ENCODE results near the gene HERC2. TPM values are rescaled to one million over a fixed set of nuclear protein-coding genes. Genes with fewer than 3 reads are reported as not detected.

Gene HERC2
- polyA plus RNA-seq, 2 donors, result 19.4 to 28.2 TPM

DNA sequence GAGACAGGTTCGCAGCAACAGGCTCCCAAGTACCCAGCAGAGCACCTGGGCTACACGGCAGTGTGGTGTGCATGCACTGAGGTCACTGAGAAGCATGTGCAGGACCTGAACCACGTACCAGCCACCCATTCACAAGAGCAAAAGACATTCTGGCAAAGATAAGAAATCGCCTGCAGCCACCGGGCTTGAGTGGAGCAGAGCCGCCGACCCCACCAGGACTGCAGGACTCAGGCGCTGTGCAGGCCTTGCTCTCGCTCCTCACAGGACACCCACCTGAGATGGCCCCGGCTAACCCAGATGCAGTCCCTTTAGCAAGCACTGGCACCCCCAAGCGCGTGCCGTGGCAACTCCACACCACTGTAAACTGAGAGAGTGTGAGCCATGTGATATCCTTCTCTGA lies 190.6 kb downstream of the HERC2 start:
- Histone ChIP-seq H3K27ac (ENCODE audit: low read depth in 2 of 2, low read length in 1 of 2) (no peak overlapping the region), H3K36me3 (ENCODE audit: control insufficient read depth in 2 of 2, insufficient read depth in 2 of 2, low read length in 1 of 2) (peaks cover 20 to 36% of the 10 kb centered on the region in 2 donors), H3K9me3 (ENCODE audit: control insufficient read depth in 2 of 2, insufficient read depth in 1 of 2, low read depth in 1 of 2, low read length in 1 of 2) (no peaks in the 10 kb centered on the region), H3K4me1 (ENCODE audit: control insufficient read depth in 2 of 2, insufficient read depth in 2 of 2, low read length in 1 of 2) (no peaks in the 10 kb centered on the region), H3K27me3 (ENCODE audit: control insufficient read depth in 1 of 2, insufficient read depth in 2 of 2, low read length in 2 of 2) (no peaks in the 10 kb centered on the region), H3K4me3 (ENCODE audit: low read depth in 1 of 2, low read length in 2 of 2) (no peak overlapping the region)
- WGBS, 2 donors, result 96 to 97% methylated on average over 13 of the region's 13 CpGs

GRCh38 chr15:28130651-28131050 lies 191.3 kb downstream of the HERC2 start:
- Histone ChIP-seq H3K27ac (ENCODE audit: low read depth in 2 of 2, low read length in 1 of 2) (no peak overlapping the region), H3K4me3 (ENCODE audit: low read depth in 1 of 2, low read length in 2 of 2) (no peak overlapping the region), H3K36me3 (ENCODE audit: control insufficient read depth in 2 of 2, insufficient read depth in 2 of 2, low read length in 1 of 2) (peaks cover 20 to 36% of the 10 kb centered on the region in 2 donors), H3K27me3 (ENCODE audit: control insufficient read depth in 1 of 2, insufficient read depth in 2 of 2, low read length in 2 of 2) (no peaks in the 10 kb centered on the region), H3K4me1 (ENCODE audit: control insufficient read depth in 2 of 2, insufficient read depth in 2 of 2, low read length in 1 of 2) (no peaks in the 10 kb centered on the region), H3K9me3 (ENCODE audit: control insufficient read depth in 2 of 2, insufficient read depth in 1 of 2, low read depth in 1 of 2, low read length in 1 of 2) (no peaks in the 10 kb centered on the region)
- WGBS, 2 donors, result 94 to 96% methylated on average over 7 of the region's 7 CpGs

DNA sequence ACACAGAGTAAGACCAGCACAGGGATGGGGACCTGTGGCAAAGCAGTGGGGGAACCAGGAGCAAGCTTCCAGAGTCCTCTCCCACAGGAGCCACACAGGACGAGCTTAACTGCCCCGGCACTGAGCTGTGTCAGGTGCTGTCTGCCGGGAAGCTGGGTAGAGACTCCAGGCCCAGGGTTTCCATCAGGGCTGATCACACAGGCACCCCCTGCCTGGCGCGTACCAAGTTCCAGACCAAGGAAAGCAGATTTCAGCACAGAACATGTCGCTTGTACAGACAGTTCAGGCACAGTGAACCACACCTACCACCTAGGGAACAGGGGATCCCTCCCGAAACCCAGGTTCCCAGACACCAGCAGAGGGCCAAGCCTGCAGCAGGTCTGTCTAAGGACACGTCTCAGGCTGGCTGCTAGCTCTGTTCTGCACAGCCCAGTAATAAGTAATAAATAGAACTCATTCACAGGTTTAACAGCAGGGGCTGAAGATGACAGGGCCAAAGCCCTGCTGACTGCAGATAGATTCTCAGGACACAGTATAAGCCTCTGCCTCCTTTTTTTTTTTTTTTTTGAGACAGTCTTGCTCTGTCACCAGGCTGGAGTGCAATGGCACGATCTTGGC lies 192.6 kb downstream of the HERC2 start:
- peaks cover 20 to 42% of the 10 kb centered on the region in 2 donors for H3K36me3 ChIP-seq (ENCODE audit: control insufficient read depth in 2 of 2, insufficient read depth in 2 of 2, low read length in 1 of 2)
- no peaks in the 10 kb centered on the region for H3K27me3 ChIP-seq (ENCODE audit: control insufficient read depth in 1 of 2, insufficient read depth in 2 of 2, low read length in 2 of 2)
- 97 to 98% methylated on average over 9 of the region's 9 CpGs for WGBS, 2 donors

GRCh38 chr15:28128031-28128430 lies 193.9 kb downstream of the HERC2 start:
- Histone ChIP-seq H3K27ac (ENCODE audit: low read depth in 2 of 2, low read length in 1 of 2) (no peak overlapping the region), H3K4me1 (ENCODE audit: control insufficient read depth in 2 of 2, insufficient read depth in 2 of 2, low read length in 1 of 2) (no peaks in the 10 kb centered on the region), H3K27me3 (ENCODE audit: control insufficient read depth in 1 of 2, insufficient read depth in 2 of 2, low read length in 2 of 2) (no peaks in the 10 kb centered on the region), H3K36me3 (ENCODE audit: control insufficient read depth in 2 of 2, insufficient read depth in 2 of 2, low read length in 1 of 2) (peaks cover 17 to 45% of the 10 kb centered on the region in 2 donors), H3K4me3 (ENCODE audit: low read depth in 1 of 2, low read length in 2 of 2) (no peak overlapping the region), H3K9me3 (ENCODE audit: control insufficient read depth in 2 of 2, insufficient read depth in 1 of 2, low read depth in 1 of 2, low read length in 1 of 2) (no peaks in the 10 kb centered on the region)
- 85 to 89% methylated on average over 11 of the region's 11 CpGs for WGBS, 2 donors

More for the DNA sequence above, 192.6 kb downstream of the HERC2 start:
- H3K4me3 ChIP-seq (ENCODE audit: low read depth in 1 of 2, low read length in 2 of 2), result no peak overlapping the region
- no peak overlapping the region for H3K27ac ChIP-seq (ENCODE audit: low read depth in 2 of 2, low read length in 1 of 2)
- H3K4me1 ChIP-seq (ENCODE audit: control insufficient read depth in 2 of 2, insufficient read depth in 2 of 2, low read length in 1 of 2), result no peaks in the 10 kb centered on the region
- H3K9me3 ChIP-seq (ENCODE audit: control insufficient read depth in 2 of 2, insufficient read depth in 1 of 2, low read depth in 1 of 2, low read length in 1 of 2), result no peaks in the 10 kb centered on the region

DNA sequence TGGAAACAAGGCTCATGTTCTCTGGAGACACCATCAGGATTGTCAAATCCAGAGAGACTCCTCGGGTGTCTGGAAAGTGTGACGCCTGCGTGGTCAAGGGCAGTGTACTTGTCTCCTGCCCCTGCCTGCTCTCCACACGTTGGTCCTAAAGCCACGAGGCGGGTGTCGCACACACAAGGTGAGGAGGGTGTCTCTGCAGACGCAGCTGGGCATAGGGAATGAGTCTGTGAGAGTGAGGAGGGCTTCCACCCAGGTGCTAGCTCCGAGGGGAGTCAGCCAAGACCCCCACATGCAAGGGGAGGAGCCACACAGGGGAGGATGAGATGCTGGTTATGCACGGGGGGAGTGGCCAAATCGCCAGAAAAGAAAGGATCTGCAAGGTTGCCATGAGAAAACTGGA lies 194.9 kb downstream of the HERC2 start:
- 80% methylated on average over 11 of the region's 11 CpGs for WGBS, 2 donors
- Histone ChIP-seq H3K27me3 (ENCODE audit: control insufficient read depth in 1 of 2, insufficient read depth in 2 of 2, low read length in 2 of 2) (no peaks in the 10 kb centered on the region), H3K4me1 (ENCODE audit: control insufficient read depth in 2 of 2, insufficient read depth in 2 of 2, low read length in 1 of 2) (peaks cover 2 to 7% of the 10 kb centered on the region in 2 donors), H3K4me3 (ENCODE audit: low read depth in 1 of 2, low read length in 2 of 2) (no peak overlapping the region), H3K36me3 (ENCODE audit: control insufficient read depth in 2 of 2, insufficient read depth in 2 of 2, low read length in 1 of 2) (peaks cover 13 to 45% of the 10 kb centered on the region in 2 donors), H3K27ac (ENCODE audit: low read depth in 2 of 2, low read length in 1 of 2) (no peak overlapping the region), H3K9me3 (ENCODE audit: control insufficient read depth in 2 of 2, insufficient read depth in 1 of 2, low read depth in 1 of 2, low read length in 1 of 2) (no peaks in the 10 kb centered on the region)

GRCh38 chr15:28125673-28126651 lies 196.0 kb downstream of the HERC2 start:
- Histone ChIP-seq H3K27ac (ENCODE audit: low read depth in 2 of 2, low read length in 1 of 2) (no peak overlapping the region), H3K4me1 (ENCODE audit: control insufficient read depth in 2 of 2, insufficient read depth in 2 of 2, low read length in 1 of 2) (peaks cover 2 to 9% of the 10 kb centered on the region in 2 donors), H3K4me3 (ENCODE audit: low read depth in 1 of 2, low read length in 2 of 2) (no peak overlapping the region), H3K27me3 (ENCODE audit: control insufficient read depth in 1 of 2, insufficient read depth in 2 of 2, low read length in 2 of 2) (no peaks in the 10 kb centered on the region), H3K9me3 (ENCODE audit: control insufficient read depth in 2 of 2, insufficient read depth in 1 of 2, low read depth in 1 of 2, low read length in 1 of 2) (no peaks in the 10 kb centered on the region), H3K36me3 (ENCODE audit: control insufficient read depth in 2 of 2, insufficient read depth in 2 of 2, low read length in 1 of 2) (peaks cover 13 to 42% of the 10 kb centered on the region in 2 donors)
- 67 to 70% methylated on average over 17 of the region's 17 CpGs for WGBS, 2 donors

GRCh38 chr15:28124841-28125240 lies 197.1 kb downstream of the HERC2 start:
- Histone ChIP-seq H3K4me3 (ENCODE audit: low read depth in 1 of 2, low read length in 2 of 2) (no peak overlapping the region), H3K9me3 (ENCODE audit: control insufficient read depth in 2 of 2, insufficient read depth in 1 of 2, low read depth in 1 of 2, low read length in 1 of 2) (no peaks in the 10 kb centered on the region), H3K27me3 (ENCODE audit: control insufficient read depth in 1 of 2, insufficient read depth in 2 of 2, low read length in 2 of 2) (no peaks in the 10 kb centered on the region), H3K4me1 (ENCODE audit: control insufficient read depth in 2 of 2, insufficient read depth in 2 of 2, low read length in 1 of 2) (peaks cover 2 to 9% of the 10 kb centered on the region in 2 donors), H3K36me3 (ENCODE audit: control insufficient read depth in 2 of 2, insufficient read depth in 2 of 2, low read length in 1 of 2) (peaks cover 17 to 42% of the 10 kb centered on the region in 2 donors), H3K27ac (ENCODE audit: low read depth in 2 of 2, low read length in 1 of 2) (no peak overlapping the region)
- 88 to 89% methylated on average over 10 of the region's 10 CpGs for WGBS, 2 donors

DNA sequence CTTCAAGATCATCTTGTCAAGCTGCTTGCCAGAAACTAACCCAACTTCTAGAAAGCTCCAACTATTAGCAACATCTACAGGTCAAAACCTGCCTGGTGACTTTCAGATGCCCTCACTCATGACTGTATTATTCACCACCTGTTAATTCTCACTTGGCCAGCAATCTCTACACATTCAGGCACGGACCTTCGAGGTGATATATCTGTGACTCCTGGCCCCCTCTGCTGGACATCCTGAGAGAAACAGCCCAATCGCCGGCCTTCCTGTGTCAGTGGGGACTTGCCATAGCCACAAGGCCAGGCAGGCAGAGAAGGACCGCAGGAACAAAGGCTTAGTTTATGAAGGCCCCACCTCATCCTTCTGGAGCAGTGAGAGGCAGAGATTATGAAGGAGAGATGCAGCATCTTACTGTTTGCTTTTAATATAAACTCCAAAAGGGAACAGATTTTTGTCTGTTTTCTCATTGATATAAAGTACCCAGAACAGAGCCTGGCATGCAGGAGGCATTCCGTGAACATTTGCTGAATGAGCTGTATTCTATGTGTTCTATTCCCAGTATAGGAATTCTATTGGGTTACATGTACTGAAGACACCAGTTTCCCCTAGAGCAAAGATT lies 198.5 kb downstream of the HERC2 start:
- no peaks in the 10 kb centered on the region for H3K27me3 ChIP-seq (ENCODE audit: control insufficient read depth in 1 of 2, insufficient read depth in 2 of 2, low read length in 2 of 2)
- peak overlapping the region in 1 of 2 donors; percentile 84 for H3K27ac ChIP-seq (ENCODE audit: low read depth in 2 of 2, low read length in 1 of 2)
- H3K4me3 ChIP-seq (ENCODE audit: low read depth in 1 of 2, low read length in 2 of 2), result no peak overlapping the region
- H3K36me3 ChIP-seq (ENCODE audit: control insufficient read depth in 2 of 2, insufficient read depth in 2 of 2, low read length in 1 of 2), result peaks cover 12 to 41% of the 10 kb centered on the region in 2 donors
- no peaks in the 10 kb centered on the region for H3K9me3 ChIP-seq (ENCODE audit: control insufficient read depth in 2 of 2, insufficient read depth in 1 of 2, low read depth in 1 of 2, low read length in 1 of 2)
- WGBS, 2 donors, result 21% methylated on average over 6 of the region's 6 CpGs
- H3K4me1 ChIP-seq (ENCODE audit: control insufficient read depth in 2 of 2, insufficient read depth in 2 of 2, low read length in 1 of 2), result peaks cover 2 to 9% of the 10 kb centered on the region in 2 donors
